T-helper 1 cell treated with Interleukin-12 subunit alpha and Interleukin-12 subunit beta and Interleukin-4 antibody, amounts not matched to agents 30 ng/mL and 1 ng/mL, for 36 hours (primary cell): ENCODE results near the gene POU2AF3. TPM values are rescaled to one million over a fixed set of nuclear protein-coding genes. Genes with fewer than 3 reads are reported as not detected.
"Not testable (repeated sequence)": the region's sequence is repeated elsewhere in the genome, so short reads cannot be mapped to it uniquely, and the experiment has no call there.

Experiments used
- intact Hi-C: fragments of 100-400 bp; cut with micrococcal nuclease; formaldehyde crosslinking; loops from one replicate; pipeline ENCODE4 v1.15.1; 2024
- total RNA-seq: library from RNA; stranded (reverse); gene quantifications from 2 replicates; pipeline ENCODE4 v1.2.3, GENCODE V29; 2022

POU2AF3 gene
- total RNA-seq, 1 donor from 2014 or later, result not detected

- intact Hi-C loops, result no loop called here
Measured at GRCh38 chr11:111300569-111300968, 2.2 kb downstream of the POU2AF3 start.

GRCh38 chr11:111301004-111301841 is 2.9 kb downstream of the POU2AF3 start:
- intact Hi-C loops, result no loop called here

- intact Hi-C loops, result no loop called here
Measured at GRCh38 chr11:111301842-111302118, 3.4 kb downstream of the POU2AF3 start.

GRCh38 chr11:111302298-111302697 is 4.0 kb downstream of the POU2AF3 start:
- intact Hi-C loops, result no loop called here

GRCh38 chr11:111303461-111303860 is 5.1 kb downstream of the POU2AF3 start:
- intact Hi-C loops, result no loop called here

GRCh38 chr11:111305162-111305802 is 6.9 kb downstream of the POU2AF3 start:
- intact Hi-C loops, result no loop called here

GRCh38 chr11:111305876-111306275 is 7.5 kb downstream of the POU2AF3 start:
- intact Hi-C loops, result no loop called here

- intact Hi-C loops, result no loop called here
Measured at GRCh38 chr11:111306321-111306720, 8.0 kb downstream of the POU2AF3 start.

GRCh38 chr11:111307472-111308108 is 9.2 kb downstream of the POU2AF3 start:
- intact Hi-C loops, result no loop called here

GRCh38 chr11:111308140-111308539 is 9.8 kb downstream of the POU2AF3 start:
- intact Hi-C loops, result no loop called here

GRCh38 chr11:111309215-111309915 is 11.0 kb downstream of the POU2AF3 start:
- intact Hi-C loops, result no loop called here

GRCh38 chr11:111310088-111310487 is 11.7 kb downstream of the POU2AF3 start:
- intact Hi-C loops, result no loop called here

- intact Hi-C loops, result no loop called here
Measured at GRCh38 chr11:111310723-111311122, 12.4 kb downstream of the POU2AF3 start.

GRCh38 chr11:111312076-111312475 is 13.7 kb downstream of the POU2AF3 start:
- intact Hi-C loops, result no loop called here

- intact Hi-C loops, result no loop called here
Measured at GRCh38 chr11:111319296-111319695, 20.9 kb downstream of the POU2AF3 start.

- intact Hi-C loops, result not testable (repeated sequence)
Measured at GRCh38 chr11:111320199-111320598, 21.9 kb downstream of the POU2AF3 start.

- intact Hi-C loops, result no loop called here
Measured at GRCh38 chr11:111320728-111321568, 22.6 kb downstream of the POU2AF3 start.

GRCh38 chr11:111322534-111322933 is 24.2 kb downstream of the POU2AF3 start:
- intact Hi-C loops, result no loop called here

- intact Hi-C loops, result no loop called here
Measured at GRCh38 chr11:111324277-111324720, 26.0 kb downstream of the POU2AF3 start.

GRCh38 chr11:111325259-111325658 is 26.9 kb downstream of the POU2AF3 start:
- intact Hi-C loops, result no loop called here

GRCh38 chr11:111326824-111327223 is 28.5 kb downstream of the POU2AF3 start:
- intact Hi-C loops, result no loop called here
